Ovary (tissue), 9 donors: Measurements from ENCODE around the gene ARMC8. TPM values are rescaled to one million over a fixed set of nuclear protein-coding genes. Genes with fewer than 3 reads are reported as not detected.

Source experiments
- DNase-seq, 5 donors: peaks; one replicate each; pipeline ENCODE4 v3.0.0-alpha.2; 2019 to 2020
- H3K27ac ChIP-seq, 2 donors: fragments of 200-600 bp; one replicate each; pipeline versions ENCODE4 v1.5.1 to v1.8.0; 2019 to 2022
- H3K27me3 ChIP-seq: fragments of 200-600 bp; one replicate; pipeline ENCODE4 v1.8.0; 2022
- H3K36me3 ChIP-seq: fragments of 200-600 bp; sonication (generic); one replicate; pipeline ENCODE4 v1.5.1; 2019
- H3K4me1 ChIP-seq: one replicate; pipeline ENCODE4 v1.8.1; 2013; ENCODE audit warnings: mild to moderate bottlenecking, moderate library complexity; ENCODE audit not compliant: insufficient read depth
- H3K4me3 ChIP-seq: fragments of 200-600 bp; sonication (generic); one replicate; pipeline ENCODE4 v1.5.1; 2017
- H3K9me3 ChIP-seq, 2 donors: fragments of 200-600 bp in 1 of 2; sonication (generic) in 1 of 2; one replicate each; pipeline versions ENCODE4 v1.5.1 to v1.8.1; 2013 to 2019; ENCODE audit warnings: mild to moderate bottlenecking in 1 of 2, moderate library complexity in 1 of 2
- CTCF ChIP-seq, 3 donors: fragments of 450-650 bp in 2 of 3; fragments of 200-600 bp in 1 of 3; IDR thresholded peaks; one replicate each; pipeline versions ENCODE4 v1.5.1 to v1.8.0; 2016 to 2022; ENCODE audit warnings: antibody characterized with exemption in 3 of 3, mild to moderate bottlenecking in 1 of 3
- EP300 ChIP-seq: sonication (generic); formaldehyde crosslinking; IDR thresholded peaks from one replicate; pipeline ENCODE4 v1.6.1; 2017; ENCODE audit warnings: antibody characterized with exemption
- POLR2A ChIP-seq: fragments of 450-650 bp; IDR thresholded peaks from one replicate; pipeline ENCODE4 v1.6.1; 2017; ENCODE audit warnings: antibody characterized with exemption, mild to moderate bottlenecking, moderate library complexity
- WGBS, 3 donors: extraction: QIAGEN DNeasy Blood & Tissue Kit in 1 of 3; methylation state at CpG; one replicate each; pipeline versions ENCODE4 v1.1.5 to v1.1.7; 2013 to 2017; 5-methylcytosine and 5-hydroxymethylcytosine counted together
- intact Hi-C, 4 donors: fragments of 100-400 bp; cut with DNase I; formaldehyde crosslinking; loops; one replicate each; pipeline versions ENCODE4 v1.11.0 to v1.15.1; 2022 to 2023
- polyA plus RNA-seq, 2 donors: library from polyadenylated mRNA; stranded (reverse); fragments of 200-250 nt in 1 of 2; fragments of 350-450 nt in 1 of 2; fragmentation: Illumina TruSeq in 1 of 2; extraction: RNeasy Lipid Tissue Mini Kit (QIAGEN cat#74804) in 1 of 2; gene quantifications; one replicate each; pipeline ENCODE4 v1.2.3, GENCODE V29; 2013 to 2014
- total RNA-seq, 7 donors: library from RNA; depleted of rRNA in 2 of 7; stranded (reverse); fragments of >200 nt in 2 of 7; fragmentation: NEBNext Ultra II Directional in 3 of 7; extraction: Animal tissue kit (Norgen Biotek cat#: 25700) in 3 of 7; gene quantifications; one replicate each; pipeline versions ENCODE4 v1.1.0 to v1.2.4, GENCODE V29; 2016 to 2023
- donor health status: DM: no; HTN: no; CAD: no; lungs with moderate emphysema.
- donor health status: DM: no; HTN: no; CAD: no.
- donor health status: Bipolar disorder and iron deficiency.
- donor health status: DM: yes; HTN: yes; CAD: no.
- donor health status: DM: no; HTN: no; CAD: no.
- donor health status: DM: yes; HTN: yes; CAD: no.

ARMC8 gene
- total and polyA plus RNA-seq, 9 donors: 14.3 to 49.2 (median 42.9) TPM

- no peaks in the 10 kb centered on the region for H3K4me1 ChIP-seq
- H3K27me3 ChIP-seq: no peaks in the 10 kb centered on the region
- no peak for DNase-seq
- intact Hi-C loops: no loop called here
- H3K36me3 ChIP-seq: no peaks in the 10 kb centered on the region
- H3K27ac ChIP-seq: no peak overlapping the region
- H3K9me3 ChIP-seq: no peaks in the 10 kb centered on the region
- no peak for TF ChIP-seq POLR2A
- WGBS, 3 donors: 86 to 88% (median 87%) methylated on average over 4 of the region's 4 CpGs
- no peak overlapping the region for H3K4me3 ChIP-seq
Measured at GRCh38 chr3:138220788-138221187, 33.7 kb downstream of the ARMC8 start.

GRCh38 chr3:138222131-138222941 lies 35.2 kb downstream of the ARMC8 start:
- intact Hi-C loops: no loop called here
- Histone ChIP-seq H3K9me3 (no peaks in the 10 kb centered on the region), H3K4me3 (no peak overlapping the region), H3K27ac (no peak overlapping the region), H3K4me1 (no peaks in the 10 kb centered on the region), H3K36me3 (no peaks in the 10 kb centered on the region), H3K27me3 (no peaks in the 10 kb centered on the region)
- no peak for DNase-seq
- 60 to 69% (median 61%) methylated on average over 2 of the region's 2 CpGs for WGBS, 3 donors
- TF ChIP-seq POLR2A (no peak), EP300 (no peak), CTCF (IDR thresholded peaks at IDR 0.05) (no peak)

- no peak overlapping the region for H3K27ac ChIP-seq
- H3K9me3 ChIP-seq: no peaks in the 10 kb centered on the region
- DNase-seq: no peak
- intact Hi-C loops: no loop called here
- no peaks in the 10 kb centered on the region for H3K4me1 ChIP-seq
- no peak for TF ChIP-seq POLR2A
- no peak for TF ChIP-seq EP300
- no peak for TF ChIP-seq CTCF (IDR thresholded peaks at IDR 0.05)
- H3K36me3 ChIP-seq: no peaks in the 10 kb centered on the region
- 84 to 91% (median 90%) methylated on average over 2 of the region's 2 CpGs for WGBS, 3 donors
- no peaks in the 10 kb centered on the region for H3K27me3 ChIP-seq
- H3K4me3 ChIP-seq: no peak overlapping the region
Measured at GRCh38 chr3:138222942-138223287, 35.8 kb downstream of the ARMC8 start.

GRCh38 chr3:138227650-138228049 lies 40.5 kb downstream of the ARMC8 start:
- WGBS, 3 donors: 98 to 100% (median 100%) methylated on average over 1 of the region's 1 CpG
- H3K9me3 ChIP-seq: no peaks in the 10 kb centered on the region
- no peak overlapping the region for H3K4me3 ChIP-seq
- no peaks in the 10 kb centered on the region for H3K4me1 ChIP-seq
- no peaks in the 10 kb centered on the region for H3K36me3 ChIP-seq
- TF ChIP-seq EP300 (no peak), POLR2A (no peak), CTCF (IDR thresholded peaks at IDR 0.05) (no peak)
- no peak overlapping the region for H3K27ac ChIP-seq
- intact Hi-C loops: no loop called here
- H3K27me3 ChIP-seq: no peaks in the 10 kb centered on the region
- DNase-seq: no peak

GRCh38 chr3:138230525-138230924 lies 43.4 kb downstream of the ARMC8 start:
- no peaks in the 10 kb centered on the region for H3K36me3 ChIP-seq
- TF ChIP-seq CTCF (IDR thresholded peaks at IDR 0.05) (no peak), EP300 (no peak), POLR2A (no peak)
- no peak overlapping the region for H3K27ac ChIP-seq
- H3K27me3 ChIP-seq: no peaks in the 10 kb centered on the region
- intact Hi-C loops: loop anchor here in 1 of 4 donors (5.0 kb wide), 1 partner anchor 48 kb away; no protein-coding TSS in a partner anchor
- H3K4me3 ChIP-seq: no peak overlapping the region
- DNase-seq: no peak
- no peaks in the 10 kb centered on the region for H3K4me1 ChIP-seq
- WGBS, 3 donors: 95 to 98% (median 97%) methylated on average over 2 of the region's 2 CpGs
- H3K9me3 ChIP-seq: no peaks in the 10 kb centered on the region
